Measurements from ENCODE around the gene NDEL1.

The NDEL1 gene

DNA sequence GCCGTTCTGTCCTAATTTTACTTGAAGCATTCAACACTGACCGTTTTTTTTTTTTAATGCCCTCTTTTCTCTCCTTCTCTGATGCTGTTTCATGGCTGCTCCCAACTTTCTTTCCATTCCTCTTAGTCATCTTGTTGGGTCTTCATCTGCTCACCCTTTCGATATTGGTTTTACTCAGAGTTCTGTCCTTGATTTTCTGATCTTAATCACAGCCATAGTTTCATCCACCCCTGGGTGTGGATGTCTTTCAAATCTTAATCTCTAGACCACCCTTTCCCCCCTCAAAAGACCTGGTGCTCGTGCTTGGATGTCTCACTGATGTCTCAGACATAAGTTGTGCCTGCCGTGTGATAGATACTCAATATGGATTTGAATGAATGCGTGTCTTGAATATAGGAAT is 22.4 kb downstream of the NDEL1 start:
- DNase-seq (ENCODE audit: low read depth): no peak

DNA sequence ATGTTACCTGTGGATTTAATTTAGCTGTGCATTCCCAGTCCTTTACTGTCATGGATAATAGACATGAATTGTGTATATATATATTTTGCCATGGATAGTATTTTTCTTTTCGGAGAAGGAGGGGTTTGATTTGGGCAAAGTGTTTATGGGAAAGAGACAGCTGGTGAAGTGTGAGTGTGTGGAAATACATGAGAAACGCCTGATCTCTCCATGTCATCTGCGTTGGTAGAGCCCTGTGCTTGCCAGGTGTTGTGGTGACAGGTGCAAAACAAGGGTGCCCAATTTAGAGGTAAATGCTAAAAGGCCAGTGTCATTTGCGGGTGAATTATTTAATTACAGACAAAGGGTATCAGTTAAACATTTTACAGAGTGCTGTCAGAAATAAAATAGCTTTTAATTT is 23.4 kb downstream of the NDEL1 start:
- no peak for DNase-seq (ENCODE audit: low read depth)

DNA sequence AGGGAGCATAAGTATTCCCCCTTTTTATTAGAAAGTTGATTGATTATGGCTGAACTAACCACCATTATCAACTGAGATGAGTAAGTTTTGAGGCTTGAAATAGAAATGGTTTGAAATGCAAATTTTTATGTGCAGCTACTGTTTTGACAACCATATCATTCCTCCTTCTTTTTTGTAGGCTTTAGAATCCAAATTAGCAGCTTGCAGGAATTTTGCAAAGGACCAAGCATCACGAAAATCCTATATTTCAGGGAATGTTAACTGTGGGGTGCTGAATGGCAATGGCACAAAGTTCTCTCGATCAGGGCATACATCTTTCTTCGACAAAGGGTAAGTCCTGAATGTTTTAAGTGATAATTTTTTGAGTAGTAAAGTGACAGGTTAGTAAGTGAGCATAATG is 24.1 kb downstream of the NDEL1 start:
- DNase-seq (ENCODE audit: low read depth): no peak

DNA sequence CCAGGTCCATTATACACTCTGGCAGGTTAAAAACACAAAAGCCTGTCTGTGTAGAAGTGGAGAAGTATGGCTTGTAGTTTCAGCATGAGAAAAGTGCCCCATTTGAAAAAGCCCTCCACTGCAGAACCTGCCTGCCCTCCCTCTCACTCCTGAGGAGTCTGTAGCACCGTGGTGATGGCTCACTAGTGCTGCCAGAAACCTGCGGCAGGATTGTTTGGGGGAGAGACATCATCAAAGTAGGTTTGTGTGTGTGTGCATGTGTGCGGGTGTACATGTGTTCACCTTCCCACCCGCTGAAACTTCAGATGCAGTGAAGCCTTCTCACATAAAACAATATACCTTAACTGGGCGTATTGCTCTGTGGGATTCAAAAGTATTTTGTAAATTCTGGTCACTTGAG is 26.9 kb downstream of the NDEL1 start:
- DNase-seq (ENCODE audit: low read depth): no peak

GRCh38 chr17:8463099-8463498 is 27.4 kb downstream of the NDEL1 start:
- DNase-seq (ENCODE audit: low read depth): no peak

DNA sequence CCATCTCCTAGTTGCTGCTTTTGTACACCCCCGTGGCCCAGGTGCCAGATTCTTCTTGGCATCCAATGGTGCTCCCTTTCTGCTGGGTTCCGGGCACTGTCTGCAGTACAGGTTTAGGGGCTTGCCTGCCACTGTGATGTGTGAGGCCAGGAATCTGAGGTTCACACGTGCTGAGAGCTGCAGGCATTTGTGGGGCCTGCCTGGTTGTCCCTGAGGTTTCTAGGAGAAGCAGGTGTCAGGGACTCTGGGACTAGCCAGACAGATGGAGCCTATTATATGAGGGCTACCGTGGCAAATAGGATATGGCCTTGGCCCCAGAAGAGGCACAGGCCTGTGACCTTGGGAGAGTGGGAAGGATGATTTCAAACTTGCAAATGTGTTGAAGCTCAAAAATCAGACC is 29.3 kb downstream of the NDEL1 start:
- no peak for DNase-seq (ENCODE audit: low read depth)

GRCh38 chr17:8465356-8465755 is 29.7 kb downstream of the NDEL1 start:
- no peak for DNase-seq (ENCODE audit: low read depth)

GRCh38 chr17:8465759-8466158 is 30.1 kb downstream of the NDEL1 start:
- DNase-seq (ENCODE audit: low read depth): no peak

GRCh38 chr17:8466456-8466855 is 30.8 kb downstream of the NDEL1 start:
- DNase-seq (ENCODE audit: low read depth): no peak

DNA sequence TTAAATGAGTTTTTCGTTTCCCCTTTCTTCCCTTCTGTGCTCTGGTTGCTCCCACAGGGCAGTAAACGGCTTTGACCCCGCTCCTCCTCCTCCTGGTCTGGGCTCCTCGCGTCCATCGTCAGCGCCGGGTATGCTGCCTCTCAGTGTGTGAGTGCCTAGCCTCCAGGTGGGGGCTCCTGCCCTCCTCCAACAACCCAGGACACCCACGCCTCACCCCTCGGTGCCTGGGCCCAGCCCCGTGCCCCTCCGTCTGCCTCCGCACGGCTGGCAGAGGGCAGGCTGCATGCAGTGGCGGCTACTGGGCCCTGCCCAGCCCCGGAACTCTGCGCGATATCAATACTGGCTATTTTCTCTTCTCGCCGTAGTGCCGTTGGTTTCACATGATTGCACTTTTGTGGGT is 31.2 kb downstream of the NDEL1 start:
- DNase-seq (ENCODE audit: low read depth): no peak

GRCh38 chr17:8467527-8467926 is 31.8 kb downstream of the NDEL1 start:
- no peak for DNase-seq (ENCODE audit: low read depth)

GRCh38 chr17:8468127-8468526 is 32.4 kb downstream of the NDEL1 start:
- no peak for DNase-seq (ENCODE audit: low read depth)

DNA sequence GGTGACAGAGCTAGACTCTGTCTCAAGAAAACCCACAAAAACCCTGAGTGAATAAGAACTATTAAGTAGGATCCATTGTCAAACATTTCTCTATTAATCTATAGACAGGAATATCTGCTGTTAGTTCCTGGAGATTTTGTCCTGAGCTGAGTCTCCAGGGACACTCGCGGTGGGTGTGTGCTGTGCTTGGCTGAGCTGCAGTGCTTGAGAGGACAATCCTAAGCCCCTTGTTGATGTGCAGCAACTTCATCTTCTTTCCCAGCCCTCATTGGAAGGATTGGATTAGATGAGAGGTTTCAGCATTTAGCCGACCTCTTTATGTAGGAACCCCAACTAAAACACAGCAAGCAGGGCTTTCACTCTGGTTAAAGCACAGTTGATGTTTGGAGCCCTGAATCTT is 33.3 kb downstream of the NDEL1 start:
- no peak for DNase-seq (ENCODE audit: low read depth)

GRCh38 chr17:8469964-8470363 is 34.3 kb downstream of the NDEL1 start:
- no peak for DNase-seq (ENCODE audit: low read depth)

DNA sequence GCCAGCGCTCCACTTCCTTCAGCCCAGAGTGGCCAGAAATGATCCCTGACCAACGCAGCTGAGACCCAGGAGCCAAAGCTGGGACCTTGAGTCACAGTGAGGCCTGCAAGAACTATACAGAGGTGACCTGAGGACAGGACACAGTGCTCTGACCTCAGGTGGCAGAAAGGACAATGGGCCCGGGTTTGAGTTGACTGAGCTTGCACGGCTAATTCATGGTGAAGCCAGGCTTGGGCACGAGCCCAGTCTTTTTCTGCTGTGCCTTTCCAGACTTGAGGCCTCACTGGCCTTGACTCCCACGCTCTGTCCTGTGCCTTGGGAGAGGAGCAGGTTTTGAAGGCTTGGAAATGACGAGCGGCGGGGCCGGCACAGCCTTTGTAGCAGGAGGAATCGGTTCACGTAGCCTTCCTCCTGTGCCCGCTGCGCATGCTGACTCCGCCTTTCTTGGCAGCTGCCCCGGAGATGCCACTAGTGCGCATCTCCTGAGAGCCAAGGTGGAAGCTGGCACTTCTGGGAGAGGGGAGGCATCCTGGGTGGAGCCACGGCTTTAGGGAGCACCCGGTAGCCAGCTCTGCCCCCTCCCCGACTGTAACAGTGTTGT is 34.9 kb downstream of the NDEL1 start:
- no peak for DNase-seq (ENCODE audit: low read depth)

GRCh38 chr17:8472663-8473062 is 37.0 kb downstream of the NDEL1 start:
- DNase-seq (ENCODE audit: low read depth): no peak

DNA sequence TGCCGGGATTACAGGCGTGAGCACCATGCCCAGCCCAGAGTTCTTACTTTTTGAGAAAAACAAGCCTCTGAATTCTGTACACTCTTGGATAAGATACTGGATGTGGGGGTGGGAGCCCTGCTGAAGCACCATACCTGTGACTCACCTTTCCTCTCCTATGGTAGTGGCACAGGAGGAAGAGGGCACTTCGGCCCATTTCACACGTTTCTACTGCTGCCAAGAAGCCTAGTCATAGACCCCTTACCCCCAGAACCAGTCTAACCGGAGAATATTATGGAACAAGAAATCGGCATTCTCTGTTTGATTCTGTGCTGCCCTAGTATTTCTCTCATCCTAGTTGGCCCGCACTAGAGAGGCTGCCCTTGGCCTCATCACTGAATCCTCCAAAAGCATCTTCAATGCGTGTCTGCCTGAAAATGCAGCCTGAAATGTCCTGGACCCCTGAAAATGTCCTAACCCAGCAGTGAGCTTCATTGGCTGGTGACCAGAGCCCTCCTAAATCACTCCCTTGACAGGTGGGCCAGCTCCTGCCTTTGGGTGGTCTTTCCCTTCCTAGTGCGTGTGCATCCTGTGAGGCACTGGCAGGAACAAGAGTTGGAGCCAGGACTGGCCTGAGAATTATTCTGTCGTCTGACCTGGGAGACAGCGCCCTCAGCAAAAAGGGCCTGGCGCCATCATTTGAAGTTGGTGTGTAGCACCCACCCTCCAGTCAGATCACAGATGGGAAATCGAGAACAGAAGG is 37.9 kb downstream of the NDEL1 start:
- no peak for DNase-seq (ENCODE audit: low read depth)

- DNase-seq (ENCODE audit: low read depth): no peak
These were observed 39.1 kb downstream of the NDEL1 start for GRCh38 chr17:8474826-8475225.

DNA sequence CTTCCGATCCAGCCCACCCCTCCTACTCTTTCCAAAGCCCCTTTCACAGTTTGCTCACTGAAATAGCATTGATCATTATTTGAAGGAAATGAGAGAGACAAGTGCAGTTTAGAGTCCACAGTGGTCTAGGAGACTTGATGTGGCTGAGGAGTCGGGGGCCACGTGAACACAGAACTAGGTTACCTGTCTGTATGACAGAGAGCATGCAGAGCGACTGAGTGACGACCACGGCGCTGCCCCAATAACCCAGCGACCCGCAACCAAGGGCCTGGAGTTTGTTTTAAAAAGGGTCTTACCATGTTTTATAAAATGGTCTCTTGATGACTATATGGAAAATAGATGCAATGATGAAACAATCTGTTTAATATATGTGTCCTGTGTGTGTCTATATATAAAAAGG is 39.5 kb downstream of the NDEL1 start:
- DNase-seq (ENCODE audit: low read depth): no peak

DNA sequence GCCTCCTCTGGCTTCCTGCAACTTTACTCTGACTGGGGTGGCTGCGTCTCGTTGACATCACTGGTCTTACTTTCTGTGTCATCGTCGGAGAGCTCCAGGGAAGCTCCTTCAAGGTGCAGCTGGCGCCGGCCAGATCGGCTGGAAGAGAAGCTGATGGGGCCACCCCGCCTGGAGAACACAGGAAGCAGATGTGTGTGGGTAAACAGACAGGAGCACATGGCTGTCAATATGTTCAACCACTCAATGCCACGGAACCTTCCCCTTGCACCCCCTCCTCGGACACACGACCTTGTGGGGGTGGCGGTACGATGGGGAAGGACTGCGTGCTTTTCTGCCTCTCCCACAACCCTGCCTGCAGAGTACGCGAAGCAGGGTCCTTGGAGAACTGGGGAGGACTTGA is 40.1 kb downstream of the NDEL1 start:
- no peak for DNase-seq (ENCODE audit: low read depth)

- no peak for DNase-seq (ENCODE audit: low read depth)
These were observed 41.1 kb downstream of the NDEL1 start for GRCh38 chr17:8476741-8477140.

DNA sequence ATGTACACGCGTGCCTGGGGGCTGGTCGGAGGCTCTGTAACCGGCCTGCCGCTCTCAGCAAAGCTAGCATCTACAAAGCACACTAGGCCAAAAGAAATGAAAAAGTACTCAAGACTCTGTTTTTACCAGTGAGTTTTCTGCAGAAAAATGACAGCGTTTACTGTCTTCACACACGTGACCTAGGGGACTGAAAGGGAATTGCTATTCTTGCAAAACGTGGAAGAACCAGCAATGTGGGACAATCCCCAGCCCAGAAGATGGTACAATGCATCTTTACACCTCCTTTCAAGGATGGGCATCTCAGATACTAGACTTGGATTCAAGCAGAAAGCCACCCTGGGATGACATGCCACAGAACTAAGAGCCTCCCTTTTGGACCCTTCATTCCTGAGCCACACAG is 41.5 kb downstream of the NDEL1 start:
- DNase-seq (ENCODE audit: low read depth): no peak

DNA sequence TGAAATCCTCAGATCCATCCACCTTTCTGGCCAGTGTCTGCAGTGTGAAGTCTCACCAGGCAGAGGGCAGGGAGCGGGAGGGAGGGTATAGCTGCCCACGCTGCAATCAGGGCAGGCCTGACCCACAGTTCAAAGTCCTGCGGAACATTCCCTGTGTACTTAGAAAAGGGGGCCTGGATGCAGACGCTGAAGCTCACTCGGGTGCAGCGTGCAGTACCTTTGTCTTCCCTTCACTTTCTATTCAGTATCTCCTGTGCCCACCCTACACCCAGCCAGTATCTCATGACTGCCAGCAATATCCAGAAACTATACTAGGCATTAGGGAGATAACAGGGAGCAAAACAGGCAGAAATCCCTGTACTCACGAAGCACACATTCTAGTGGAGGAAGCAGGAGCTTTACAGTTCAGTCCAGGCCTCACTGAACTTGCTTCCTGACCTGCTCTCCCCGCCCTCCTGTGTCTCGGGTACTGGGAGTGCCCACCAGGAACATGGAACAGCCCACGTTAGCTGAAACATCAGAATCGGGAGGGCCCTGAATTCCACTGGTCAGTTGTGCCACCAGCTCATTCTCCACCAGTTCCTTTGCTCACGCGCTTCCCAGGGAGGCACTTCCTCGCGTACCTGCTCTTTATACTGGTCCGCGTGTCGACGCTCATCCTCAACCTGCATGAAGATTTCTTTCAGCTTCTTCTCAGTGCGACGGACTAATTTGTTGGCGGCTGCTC is 42.2 kb downstream of the NDEL1 start:
- DNase-seq (ENCODE audit: low read depth): no peak
